ENCODE measurements around the gene PON2. TPM values are rescaled to one million over a fixed set of nuclear protein-coding genes. Genes with fewer than 3 reads are reported as not detected.

Gene PON2
- total RNA-seq, 2 experiments from 2014 or later = not detected

- Histone ChIP-seq H2AFZ (ENCODE audit: low read length) (no peak overlapping the region), H4K20me1 (ENCODE audit: insufficient read depth, low read length) (no peaks in the 10 kb centered on the region), H3K4me1 (ENCODE audit: insufficient read depth, low read length, poor library complexity, severe bottlenecking) (no peaks in the 10 kb centered on the region), H3K4me3 (ENCODE audit: low read depth, low read length, poor library complexity, severe bottlenecking) (no peak overlapping the region), H3K9me2 (ENCODE audit: insufficient read depth, low read length) (no peaks in the 10 kb centered on the region), H3K4me2 (ENCODE audit: low read length) (no peak overlapping the region), H3K79me2 (ENCODE audit: insufficient read depth, low read depth, low read length) (no peaks in the 10 kb centered on the region), H3K27ac (ENCODE audit: low read depth, low read length, poor library complexity, severe bottlenecking) (no peak overlapping the region), H3K36me3 (ENCODE audit: insufficient read depth, low read length) (no peaks in the 10 kb centered on the region), H3K9me3 (ENCODE audit: low read length) (no peaks in the 10 kb centered on the region)
- TF ChIP-seq EZH2phosphoT487 (IDR thresholded peaks at IDR 0.05; ENCODE audit: borderline replicate concordance, low read depth, low read length) = no peak
- TF ChIP-seq CTCF (conservative IDR thresholded peaks at IDR 0.05; ENCODE audit: low read length) = no peak
- intact Hi-C loops (cut with micrococcal nuclease; ENCODE audit: unreplicated experiment) = no loop called here
- ChIA-PET POLR2A (no interaction called here), CTCF (ENCODE audit: unreplicated experiment) (no interaction called here)
- no peak for DNase-seq (ENCODE audit: low spot score)
- BruUV-seq (replicated peaks) = no TSS peak
Measured at GRCh38 chr7:95425694-95426093, 9.1 kb downstream of the PON2 start.

GRCh38 chr7:95424716-95425115 lies 10.1 kb downstream of the PON2 start:
- H3K4me1 ChIP-seq (ENCODE audit: insufficient read depth, low read length, poor library complexity, severe bottlenecking) = no peaks in the 10 kb centered on the region
- intact Hi-C loops (cut with micrococcal nuclease; ENCODE audit: unreplicated experiment) = no loop called here
- BruUV-seq (replicated peaks) = no TSS peak
- no peaks in the 10 kb centered on the region for H3K9me2 ChIP-seq (ENCODE audit: insufficient read depth, low read length)
- no peaks in the 10 kb centered on the region for H3K36me3 ChIP-seq (ENCODE audit: insufficient read depth, low read length)
- TF ChIP-seq CTCF (conservative IDR thresholded peaks at IDR 0.05; ENCODE audit: low read length) (no peak), EZH2phosphoT487 (IDR thresholded peaks at IDR 0.05; ENCODE audit: borderline replicate concordance, low read depth, low read length) (no peak)
- H3K9me3 ChIP-seq (ENCODE audit: low read length) = no peaks in the 10 kb centered on the region
- ChIA-PET CTCF (ENCODE audit: unreplicated experiment) (no interaction called here), POLR2A (no interaction called here)
- DNase-seq (ENCODE audit: low spot score) = no peak
- no peak overlapping the region for H3K4me3 ChIP-seq (ENCODE audit: low read depth, low read length, poor library complexity, severe bottlenecking)
- no peak overlapping the region for H3K4me2 ChIP-seq (ENCODE audit: low read length)
- no peak overlapping the region for H2AFZ ChIP-seq (ENCODE audit: low read length)
- H3K27ac ChIP-seq (ENCODE audit: low read depth, low read length, poor library complexity, severe bottlenecking) = no peak overlapping the region
- no peaks in the 10 kb centered on the region for H3K79me2 ChIP-seq (ENCODE audit: insufficient read depth, low read depth, low read length)
- no peaks in the 10 kb centered on the region for H4K20me1 ChIP-seq (ENCODE audit: insufficient read depth, low read length)

- CTCF ChIA-PET (ENCODE audit: unreplicated experiment) = no interaction called here
- no peaks in the 10 kb centered on the region for H3K36me3 ChIP-seq (ENCODE audit: insufficient read depth, low read length)
- H3K9me2 ChIP-seq (ENCODE audit: insufficient read depth, low read length) = no peaks in the 10 kb centered on the region
- H3K4me3 ChIP-seq (ENCODE audit: low read depth, low read length, poor library complexity, severe bottlenecking) = no peak overlapping the region
- no peaks in the 10 kb centered on the region for H3K79me2 ChIP-seq (ENCODE audit: insufficient read depth, low read depth, low read length)
- H2AFZ ChIP-seq (ENCODE audit: low read length) = no peak overlapping the region
- H3K4me2 ChIP-seq (ENCODE audit: low read length) = no peak overlapping the region
- TF ChIP-seq EZH2phosphoT487 (IDR thresholded peaks at IDR 0.05; ENCODE audit: borderline replicate concordance, low read depth, low read length) (no peak), CTCF (conservative IDR thresholded peaks at IDR 0.05; ENCODE audit: low read length) (no peak)
- no peak for DNase-seq (ENCODE audit: low spot score)
- BruUV-seq (replicated peaks) = no TSS peak
- no peaks in the 10 kb centered on the region for H4K20me1 ChIP-seq (ENCODE audit: insufficient read depth, low read length)
- intact Hi-C loops (cut with micrococcal nuclease; ENCODE audit: unreplicated experiment) = no loop called here
- H3K4me1 ChIP-seq (ENCODE audit: insufficient read depth, low read length, poor library complexity, severe bottlenecking) = no peaks in the 10 kb centered on the region
- POLR2A ChIA-PET = no interaction called here
- no peak overlapping the region for H3K27ac ChIP-seq (ENCODE audit: low read depth, low read length, poor library complexity, severe bottlenecking)
- no peaks in the 10 kb centered on the region for H3K9me3 ChIP-seq (ENCODE audit: low read length)
Measured at GRCh38 chr7:95421847-95422444, 12.9 kb downstream of the PON2 start.
